Transverse colon (tissue), 4 donors: ENCODE data around the gene BANF2.

ENCODE experiments used
- CTCF ChIP-seq, 5 experiments: fragments of 200-600 bp in 3 of 5; fragments of 450-650 bp in 2 of 5; sonication (generic) in 3 of 5; IDR thresholded peaks; 1 replicate in 2 of 5; 2 replicates in 3 of 5; pipeline ENCODE4 v1.5.1; 2016 to 2017; ENCODE audit warnings: antibody characterized with exemption in 5 of 5, inconsistent platforms in 3 of 5, mild to moderate bottlenecking in 2 of 5, moderate library complexity in 1 of 5
- EP300 ChIP-seq: sonication (generic); formaldehyde crosslinking; IDR thresholded peaks from one replicate; pipeline ENCODE4 v1.6.1; 2017; ENCODE audit warnings: antibody characterized with exemption, low read depth
- POLR2A ChIP-seq: fragments of 450-650 bp; IDR thresholded peaks from one replicate; pipeline ENCODE4 v1.6.1; 2016; ENCODE audit warnings: antibody characterized with exemption, mild to moderate bottlenecking, moderate library complexity
- POLR2AphosphoS5 ChIP-seq, 3 donors: sonication (generic); formaldehyde crosslinking; IDR thresholded peaks; one replicate each; pipeline ENCODE4 v1.6.1; 2016; ENCODE audit warnings: antibody characterized with exemption in 3 of 3

GRCh38 chr20:17659801-17660200 lies 40.0 kb upstream of the BANF2 start:
- TF ChIP-seq POLR2AphosphoS5 (IDR thresholded peaks at IDR 0.05) (no peak), POLR2A (no peak), CTCF (IDR thresholded peaks at IDR 0.05) (no peak), EP300 (no peak)
